Measurements from ENCODE around the gene ZNF70. TPM values are rescaled to one million over a fixed set of nuclear protein-coding genes. Genes with fewer than 3 reads are reported as not detected.
A peak's percentile ranks its signal among the peaks of the same experiment; 100 is the strongest.

Gene ZNF70
- total RNA-seq, 1 donor from 2014 or later: 3.9 TPM

GRCh38 chr22:23754220-23754919, 3.5 kb upstream of the ZNF70 start, which contains the start of gene VPREB3:
VPREB3 (minus strand) TSS chr22:23754425; CDS start chr22:23754363, 62 bp downstream.
- Mint-ChIP-seq H3K27ac (peak within 1 kb of the TSS; percentile 66), H3K4me3 (no peak within 1 kb of the TSS), H3K27me3 (ENCODE audit: insufficient read depth, low read depth) (peaks cover 2% of the 10 kb centered on the region), H3K9me3 (no peaks in the 10 kb centered on the region), H3K36me3 (no peaks in the 10 kb centered on the region), H3K4me1 (peaks cover 33% of the 10 kb centered on the region)
- TF ChIP-seq EZH2phosphoT487 (IDR thresholded peaks at IDR 0.05) (no peak), EZH2 (IDR thresholded peaks at IDR 0.05) (no peak), CTCF (IDR thresholded peaks at IDR 0.05) (no peak)
- Histone ChIP-seq H4K20me1 (ENCODE audit: low read depth) (no peaks in the 10 kb centered on the region), H3K9me3 (ENCODE audit: low read depth) (no peaks in the 10 kb centered on the region), H3K36me3 (no peaks in the 10 kb centered on the region), H3K4me3 (no peak within 1 kb of the TSS), H3K27ac (no peak within 1 kb of the TSS), H3K4me2 (no peak within 1 kb of the TSS), H3K9ac (no peak within 1 kb of the TSS), H3F3A (ENCODE audit: low read depth) (peaks cover 18% of the 10 kb centered on the region), H3K27me3 (no peaks in the 10 kb centered on the region), H3K79me2 (ENCODE audit: low read depth) (no peaks in the 10 kb centered on the region), H3K4me1 (peaks cover 7% of the 10 kb centered on the region), H2AFZ (replicated peaks) (no peak within 1 kb of the TSS)
- DNase-seq (ENCODE audit: low spot score): no peak

- peak overlapping the region; percentile 66 for H3K27ac Mint-ChIP-seq
- Histone ChIP-seq H3K79me2 (ENCODE audit: low read depth) (no peaks in the 10 kb centered on the region), H3K9ac (no peak overlapping the region), H3F3A (ENCODE audit: low read depth) (peaks cover 18% of the 10 kb centered on the region), H3K27me3 (no peaks in the 10 kb centered on the region), H3K27ac (no peak overlapping the region), H3K4me3 (no peak overlapping the region), H3K9me3 (ENCODE audit: low read depth) (no peaks in the 10 kb centered on the region), H3K4me2 (no peak overlapping the region), H2AFZ (replicated peaks) (no peak overlapping the region), H4K20me1 (ENCODE audit: low read depth) (no peaks in the 10 kb centered on the region), H3K4me1 (peaks cover 7% of the 10 kb centered on the region), H3K36me3 (no peaks in the 10 kb centered on the region)
- no peaks in the 10 kb centered on the region for H3K9me3 Mint-ChIP-seq
- H3K4me1 Mint-ChIP-seq: peaks cover 33% of the 10 kb centered on the region
- no peak overlapping the region for H3K4me3 Mint-ChIP-seq
- peaks cover 2% of the 10 kb centered on the region for H3K27me3 Mint-ChIP-seq (ENCODE audit: insufficient read depth, low read depth)
- no peak for TF ChIP-seq EZH2 (IDR thresholded peaks at IDR 0.05)
- no peak for TF ChIP-seq EZH2phosphoT487 (IDR thresholded peaks at IDR 0.05)
- TF ChIP-seq CTCF (IDR thresholded peaks at IDR 0.05): no peak
- no peak for DNase-seq (ENCODE audit: low spot score)
- no peaks in the 10 kb centered on the region for H3K36me3 Mint-ChIP-seq
Measured at GRCh38 chr22:23753385-23753784, 2.5 kb upstream of the ZNF70 start.

- Histone ChIP-seq H3K36me3 (no peaks in the 10 kb centered on the region), H4K20me1 (ENCODE audit: low read depth) (no peaks in the 10 kb centered on the region), H3K4me3 (no peak overlapping the region), H3K9ac (no peak overlapping the region), H3K79me2 (ENCODE audit: low read depth) (no peaks in the 10 kb centered on the region), H3K4me1 (peaks cover 7% of the 10 kb centered on the region), H3K4me2 (no peak overlapping the region), H3K27me3 (no peaks in the 10 kb centered on the region), H3K27ac (no peak overlapping the region), H3K9me3 (ENCODE audit: low read depth) (no peaks in the 10 kb centered on the region), H2AFZ (replicated peaks) (no peak overlapping the region), H3F3A (ENCODE audit: low read depth) (peaks cover 15% of the 10 kb centered on the region)
- Mint-ChIP-seq H3K4me3 (peak overlapping the region; percentile 78), H3K27me3 (ENCODE audit: insufficient read depth, low read depth) (peaks cover 2% of the 10 kb centered on the region), H3K27ac (no peak overlapping the region), H3K4me1 (peaks cover 33% of the 10 kb centered on the region), H3K9me3 (no peaks in the 10 kb centered on the region), H3K36me3 (no peaks in the 10 kb centered on the region)
- no peak for TF ChIP-seq EZH2phosphoT487 (IDR thresholded peaks at IDR 0.05)
- TF ChIP-seq EZH2 (IDR thresholded peaks at IDR 0.05): no peak
- no peak for TF ChIP-seq CTCF (IDR thresholded peaks at IDR 0.05)
- DNase-seq (ENCODE audit: low spot score): no peak
Measured at GRCh38 chr22:23752750-23753149, 1.8 kb upstream of the ZNF70 start.

All from neural progenitor cell (in vitro differentiated cells).